ENCODE results near the gene CD101. TPM values are rescaled to one million over a fixed set of nuclear protein-coding genes. Genes with fewer than 3 reads are reported as not detected.

The CD101 gene, protein sequence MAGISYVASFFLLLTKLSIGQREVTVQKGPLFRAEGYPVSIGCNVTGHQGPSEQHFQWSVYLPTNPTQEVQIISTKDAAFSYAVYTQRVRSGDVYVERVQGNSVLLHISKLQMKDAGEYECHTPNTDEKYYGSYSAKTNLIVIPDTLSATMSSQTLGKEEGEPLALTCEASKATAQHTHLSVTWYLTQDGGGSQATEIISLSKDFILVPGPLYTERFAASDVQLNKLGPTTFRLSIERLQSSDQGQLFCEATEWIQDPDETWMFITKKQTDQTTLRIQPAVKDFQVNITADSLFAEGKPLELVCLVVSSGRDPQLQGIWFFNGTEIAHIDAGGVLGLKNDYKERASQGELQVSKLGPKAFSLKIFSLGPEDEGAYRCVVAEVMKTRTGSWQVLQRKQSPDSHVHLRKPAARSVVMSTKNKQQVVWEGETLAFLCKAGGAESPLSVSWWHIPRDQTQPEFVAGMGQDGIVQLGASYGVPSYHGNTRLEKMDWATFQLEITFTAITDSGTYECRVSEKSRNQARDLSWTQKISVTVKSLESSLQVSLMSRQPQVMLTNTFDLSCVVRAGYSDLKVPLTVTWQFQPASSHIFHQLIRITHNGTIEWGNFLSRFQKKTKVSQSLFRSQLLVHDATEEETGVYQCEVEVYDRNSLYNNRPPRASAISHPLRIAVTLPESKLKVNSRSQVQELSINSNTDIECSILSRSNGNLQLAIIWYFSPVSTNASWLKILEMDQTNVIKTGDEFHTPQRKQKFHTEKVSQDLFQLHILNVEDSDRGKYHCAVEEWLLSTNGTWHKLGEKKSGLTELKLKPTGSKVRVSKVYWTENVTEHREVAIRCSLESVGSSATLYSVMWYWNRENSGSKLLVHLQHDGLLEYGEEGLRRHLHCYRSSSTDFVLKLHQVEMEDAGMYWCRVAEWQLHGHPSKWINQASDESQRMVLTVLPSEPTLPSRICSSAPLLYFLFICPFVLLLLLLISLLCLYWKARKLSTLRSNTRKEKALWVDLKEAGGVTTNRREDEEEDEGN
- 0.53 and 0.90 TPM in 2 replicates for total RNA-seq

DNA sequence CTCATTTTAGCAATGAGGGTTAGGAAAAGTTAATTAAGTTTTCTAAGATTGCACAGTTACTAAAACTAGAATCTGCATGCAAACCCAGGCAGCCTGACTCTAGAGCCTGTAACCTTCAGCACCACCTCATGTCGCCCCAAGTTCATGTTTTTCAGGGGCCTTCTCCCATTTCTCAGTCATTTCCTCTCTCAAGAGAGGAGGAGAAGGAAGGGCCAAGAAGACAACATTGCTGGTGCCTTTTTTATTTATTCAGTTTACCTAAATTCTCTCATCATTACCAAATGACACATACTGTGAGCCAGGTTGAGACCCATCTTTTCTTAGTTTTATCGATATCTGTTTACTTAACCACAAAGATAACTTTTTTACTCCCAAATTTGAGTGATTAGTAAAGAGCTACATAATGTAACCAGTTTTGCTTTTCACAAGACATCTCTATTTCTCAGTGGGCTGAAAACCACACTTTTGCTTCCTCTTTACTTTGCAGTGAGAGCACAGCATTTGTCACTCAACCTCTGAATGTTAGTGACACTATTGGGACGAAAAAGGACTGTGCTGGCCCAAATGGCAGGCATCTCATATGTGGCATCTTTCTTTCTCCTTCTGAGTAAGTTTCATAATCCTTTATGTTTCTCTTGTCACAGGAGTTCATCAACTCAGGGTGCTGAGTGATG, at the start of gene CD101:
CD101 (plus strand) TSS at position 507 of the 674 bp plus-strand sequence; CDS start at position 565, 58 bp downstream.
- no peaks in the 10 kb centered on the region for H3K36me3 ChIP-seq (ENCODE audit: control insufficient read depth, insufficient read depth, low read length)
- TF ChIP-seq, protein P1, sequence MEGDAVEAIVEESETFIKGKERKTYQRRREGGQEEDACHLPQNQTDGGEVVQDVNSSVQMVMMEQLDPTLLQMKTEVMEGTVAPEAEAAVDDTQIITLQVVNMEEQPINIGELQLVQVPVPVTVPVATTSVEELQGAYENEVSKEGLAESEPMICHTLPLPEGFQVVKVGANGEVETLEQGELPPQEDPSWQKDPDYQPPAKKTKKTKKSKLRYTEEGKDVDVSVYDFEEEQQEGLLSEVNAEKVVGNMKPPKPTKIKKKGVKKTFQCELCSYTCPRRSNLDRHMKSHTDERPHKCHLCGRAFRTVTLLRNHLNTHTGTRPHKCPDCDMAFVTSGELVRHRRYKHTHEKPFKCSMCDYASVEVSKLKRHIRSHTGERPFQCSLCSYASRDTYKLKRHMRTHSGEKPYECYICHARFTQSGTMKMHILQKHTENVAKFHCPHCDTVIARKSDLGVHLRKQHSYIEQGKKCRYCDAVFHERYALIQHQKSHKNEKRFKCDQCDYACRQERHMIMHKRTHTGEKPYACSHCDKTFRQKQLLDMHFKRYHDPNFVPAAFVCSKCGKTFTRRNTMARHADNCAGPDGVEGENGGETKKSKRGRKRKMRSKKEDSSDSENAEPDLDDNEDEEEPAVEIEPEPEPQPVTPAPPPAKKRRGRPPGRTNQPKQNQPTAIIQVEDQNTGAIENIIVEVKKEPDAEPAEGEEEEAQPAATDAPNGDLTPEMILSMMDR (IDR thresholded peaks at IDR 0.05; ENCODE audit: insufficient read depth, low read length, severe bottlenecking) = no peak
- H3K27me3 ChIP-seq (ENCODE audit: control insufficient read depth, insufficient read depth, low read length) = no peaks in the 10 kb centered on the region
- DNase-seq (ENCODE audit: low read depth) (no peak), FAIRE-seq (no peak)
- H3K4me3 ChIP-seq (ENCODE audit: low read depth, low read length) = no peak within 1 kb of the TSS

DNA sequence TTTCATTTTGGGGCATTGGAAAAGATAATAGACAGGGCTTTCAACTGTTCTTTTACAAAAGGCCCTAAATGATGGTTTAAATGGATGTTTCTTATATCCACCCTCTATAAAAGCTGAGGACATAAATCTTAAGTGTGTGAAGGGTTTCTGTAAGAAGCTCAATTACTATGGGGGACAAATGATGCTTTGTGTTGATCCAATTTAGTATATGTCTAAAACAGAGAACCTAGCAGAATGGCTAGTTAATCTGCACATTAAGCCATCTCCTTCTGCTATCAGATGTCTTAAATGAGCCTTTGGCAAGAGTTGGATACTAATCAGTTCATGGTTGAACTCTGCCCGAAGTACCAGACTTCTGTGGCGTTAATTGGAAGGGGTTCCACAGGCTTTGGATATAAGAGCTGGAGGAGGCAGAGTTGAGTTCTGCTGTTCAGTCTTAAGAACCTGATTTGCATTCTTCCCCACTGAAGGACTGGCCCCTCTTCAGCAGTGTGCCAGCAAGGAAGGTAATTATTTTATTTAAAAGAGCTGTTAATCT, 48.8 kb upstream of the CD101 start:
- H3K27me3 ChIP-seq (ENCODE audit: control insufficient read depth, insufficient read depth, low read length) = no peaks in the 10 kb centered on the region
- no peak overlapping the region for H3K4me3 ChIP-seq (ENCODE audit: low read depth, low read length)
- FAIRE-seq (no peak), DNase-seq (ENCODE audit: low read depth) (no peak)
- TF ChIP-seq, protein P1 (IDR thresholded peaks at IDR 0.05; ENCODE audit: insufficient read depth, low read length, severe bottlenecking) = no peak
- peaks cover 18% of the 10 kb centered on the region for H3K36me3 ChIP-seq (ENCODE audit: control insufficient read depth, insufficient read depth, low read length)

DNA sequence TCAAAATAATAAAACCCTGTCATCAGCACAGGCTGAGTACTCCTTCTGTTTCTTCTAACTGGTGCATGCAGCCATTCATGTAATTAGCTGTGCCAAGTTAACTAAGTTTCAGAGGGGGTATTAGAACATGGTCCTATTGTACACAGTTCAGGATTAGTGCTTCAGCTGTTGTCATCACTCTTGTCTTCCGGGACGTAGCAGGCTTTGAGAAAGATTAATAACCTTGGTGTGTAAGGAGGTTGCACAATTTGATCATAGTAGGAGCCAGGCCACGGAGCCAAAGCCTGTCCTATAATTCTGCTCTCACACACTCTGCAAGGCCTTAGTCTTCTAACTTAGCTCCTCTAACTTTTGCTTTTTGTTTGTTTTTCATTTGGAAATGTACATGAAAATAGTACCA, 47.1 kb upstream of the CD101 start:
- TF ChIP-seq, protein P1 (IDR thresholded peaks at IDR 0.05; ENCODE audit: insufficient read depth, low read length, severe bottlenecking) = no peak
- H3K36me3 ChIP-seq (ENCODE audit: control insufficient read depth, insufficient read depth, low read length) = peaks cover 16% of the 10 kb centered on the region
- DNase-seq (ENCODE audit: low read depth) (no peak), FAIRE-seq (no peak)
- no peak overlapping the region for H3K4me3 ChIP-seq (ENCODE audit: low read depth, low read length)
- H3K27me3 ChIP-seq (ENCODE audit: control insufficient read depth, insufficient read depth, low read length) = no peaks in the 10 kb centered on the region

DNA sequence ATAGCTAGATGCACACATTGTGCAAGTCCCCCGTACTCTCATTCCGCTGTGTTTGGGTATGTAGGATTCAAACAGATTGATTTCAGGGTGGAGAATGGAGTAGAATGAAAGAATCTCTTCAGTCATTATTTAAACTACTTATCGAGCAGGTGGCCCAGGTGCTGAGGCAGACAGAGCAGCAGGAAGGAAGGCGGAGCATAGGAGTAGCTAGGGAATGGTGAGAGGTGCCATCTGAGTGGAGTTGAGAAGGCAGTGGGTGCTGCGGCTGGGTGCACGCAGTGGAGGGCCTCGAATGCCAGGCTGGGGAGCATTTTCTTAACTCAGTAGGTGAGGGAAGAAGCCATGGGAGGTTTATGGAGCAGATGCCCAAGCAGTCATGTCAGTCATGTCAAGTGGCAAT, 45.2 kb upstream of the CD101 start:
- H3K36me3 ChIP-seq (ENCODE audit: control insufficient read depth, insufficient read depth, low read length) = peaks cover 18% of the 10 kb centered on the region
- TF ChIP-seq, protein P1 (IDR thresholded peaks at IDR 0.05; ENCODE audit: insufficient read depth, low read length, severe bottlenecking) = no peak
- no peak overlapping the region for H3K4me3 ChIP-seq (ENCODE audit: low read depth, low read length)
- FAIRE-seq (no peak), DNase-seq (ENCODE audit: low read depth) (no peak)
- no peaks in the 10 kb centered on the region for H3K27me3 ChIP-seq (ENCODE audit: control insufficient read depth, insufficient read depth, low read length)

DNA sequence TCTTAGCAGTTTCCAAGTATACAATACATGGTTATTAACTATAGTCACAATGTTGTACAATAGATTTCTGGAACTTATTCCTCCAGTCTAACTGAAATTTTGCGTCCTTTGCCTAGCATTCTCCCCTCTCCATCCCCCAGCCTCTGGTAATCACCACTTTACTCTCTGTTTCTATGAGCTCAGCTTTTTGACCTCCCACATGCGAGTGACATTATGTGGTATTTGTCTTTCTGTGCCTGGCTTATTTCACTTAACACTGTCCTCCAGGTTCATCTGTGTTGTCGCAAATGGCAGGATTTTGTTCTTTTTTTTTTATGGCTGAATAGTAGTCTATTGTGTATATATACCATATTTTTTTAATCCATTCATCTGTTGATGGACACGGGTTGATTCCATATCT, 43.9 kb upstream of the CD101 start:
- H3K36me3 ChIP-seq (ENCODE audit: control insufficient read depth, insufficient read depth, low read length) = peaks cover 25% of the 10 kb centered on the region
- no peaks in the 10 kb centered on the region for H3K27me3 ChIP-seq (ENCODE audit: control insufficient read depth, insufficient read depth, low read length)
- DNase-seq (ENCODE audit: low read depth) (no peak), FAIRE-seq (no peak)
- H3K4me3 ChIP-seq (ENCODE audit: low read depth, low read length) = no peak overlapping the region
- TF ChIP-seq, protein P1 (IDR thresholded peaks at IDR 0.05; ENCODE audit: insufficient read depth, low read length, severe bottlenecking) = no peak

Data from bronchial epithelial cell (primary cell).